Cardiac septum (tissue), 1 donor: ENCODE measurements around the gene SMARCD1. TPM values are rescaled to one million over a fixed set of nuclear protein-coding genes. Genes with fewer than 3 reads are reported as not detected.
"Not testable (repeated sequence)": the region's sequence is repeated elsewhere in the genome, so short reads cannot be mapped to it uniquely, and the experiment has no call there.

Source experiments
- DNase-seq: peaks from one replicate; pipeline ENCODE4 v3.0.0-alpha.2; 2020; ENCODE audit warnings: low spot score
- intact Hi-C: fragments of 100-400 bp; cut with DNase I; formaldehyde crosslinking; loops from one replicate; pipeline ENCODE4 v1.14.0; 2022
- total RNA-seq: library from RNA; stranded (reverse); fragmentation: NEBNext Ultra II Directional; extraction: Animal tissue kit (Norgen Biotek cat#: 25700); gene quantifications from one replicate; pipeline ENCODE4 v1.2.1, GENCODE V29; 2021
- donor health status: DM: no; HTN: no; CAD: no.

Gene SMARCD1
- total RNA-seq, 1 donor from 2014 or later, result 20.5 TPM

DNA sequence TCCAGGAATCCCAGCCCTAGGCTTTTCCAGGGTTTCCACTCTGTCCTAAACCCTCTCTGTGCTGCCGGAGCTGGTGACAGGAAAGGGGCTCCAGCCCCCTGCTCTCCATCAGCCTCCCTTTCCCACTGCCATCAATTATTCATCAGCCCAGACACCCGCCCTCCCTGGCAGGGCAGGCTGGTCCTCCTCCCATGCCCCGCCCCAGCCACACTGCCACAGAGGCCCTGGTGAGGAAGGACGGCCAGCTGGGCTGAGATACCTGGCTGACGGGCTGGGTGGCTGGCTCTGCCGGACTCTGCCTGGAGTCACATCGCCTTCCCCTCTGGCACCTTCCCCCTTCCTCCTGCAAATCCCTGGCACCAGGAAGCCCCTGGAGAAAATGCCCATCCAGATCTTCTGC is 11.9 kb upstream of the SMARCD1 start:
- no peak for DNase-seq
- intact Hi-C loops, result no loop called here

DNA sequence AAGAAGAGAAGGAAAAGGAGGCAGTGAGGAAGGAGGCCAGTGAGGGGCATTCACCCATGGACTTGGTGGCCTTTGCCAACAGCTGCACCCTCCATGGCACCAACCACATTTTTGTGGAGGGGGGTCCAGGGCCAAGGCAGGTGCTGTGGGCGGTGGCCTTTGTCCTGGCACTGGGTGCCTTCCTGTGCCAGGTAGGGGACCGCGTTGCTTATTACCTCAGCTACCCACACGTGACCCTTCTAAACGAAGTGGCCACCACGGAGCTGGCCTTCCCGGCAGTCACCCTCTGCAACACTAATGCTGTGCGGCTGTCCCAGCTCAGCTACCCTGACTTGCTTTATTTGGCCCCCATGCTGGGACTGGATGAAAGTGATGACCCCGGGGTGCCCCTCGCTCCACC is 11.4 kb upstream of the SMARCD1 start:
- DNase-seq, result no peak

DNA sequence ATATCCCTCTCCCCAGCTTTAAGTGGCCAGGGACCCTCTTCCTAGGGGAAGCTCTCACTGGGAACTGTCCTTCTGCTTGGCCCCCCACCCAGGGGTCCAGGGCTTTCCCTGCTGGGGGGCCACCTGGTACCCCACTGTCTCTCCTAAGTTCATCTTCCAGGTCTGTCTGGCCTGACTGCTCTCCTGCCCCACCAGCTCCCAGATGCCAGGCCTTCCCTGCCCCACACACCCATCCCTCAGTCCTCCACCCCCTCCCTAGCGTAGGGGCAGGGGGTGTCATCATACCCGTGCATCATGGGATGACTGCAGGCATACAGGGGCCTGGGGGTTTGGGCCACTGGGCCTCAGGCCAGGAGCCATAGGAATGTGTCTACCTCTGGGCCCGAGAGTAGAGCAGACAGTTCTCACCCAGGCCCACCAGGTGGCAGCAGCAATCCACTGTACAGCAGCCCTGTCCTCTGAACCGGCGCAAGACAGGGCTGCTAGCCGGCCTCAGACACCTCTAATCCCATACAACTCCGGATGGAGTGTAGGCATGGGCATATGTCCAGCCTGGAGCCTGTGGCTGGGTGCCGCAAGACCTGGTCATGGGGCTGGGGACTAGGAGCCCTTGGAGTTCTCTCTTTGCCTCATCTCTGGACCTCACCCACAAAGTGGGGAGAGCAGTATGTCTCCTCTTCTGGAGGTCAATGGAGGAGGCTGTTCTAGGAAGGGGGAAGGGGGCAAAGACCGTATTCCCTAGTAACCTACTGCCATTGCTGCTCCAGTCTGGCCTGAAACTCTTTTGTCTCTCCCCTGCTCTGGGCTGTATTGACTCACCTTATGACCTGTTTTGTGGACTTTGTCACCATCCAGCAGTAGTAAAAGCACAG is 10.0 kb upstream of the SMARCD1 start:
- intact Hi-C loops, result no loop called here
- DNase-seq, result peak; percentile 92

More for the DNA sequence above, 11.4 kb upstream of the SMARCD1 start:
- intact Hi-C loops, result no loop called here

DNA sequence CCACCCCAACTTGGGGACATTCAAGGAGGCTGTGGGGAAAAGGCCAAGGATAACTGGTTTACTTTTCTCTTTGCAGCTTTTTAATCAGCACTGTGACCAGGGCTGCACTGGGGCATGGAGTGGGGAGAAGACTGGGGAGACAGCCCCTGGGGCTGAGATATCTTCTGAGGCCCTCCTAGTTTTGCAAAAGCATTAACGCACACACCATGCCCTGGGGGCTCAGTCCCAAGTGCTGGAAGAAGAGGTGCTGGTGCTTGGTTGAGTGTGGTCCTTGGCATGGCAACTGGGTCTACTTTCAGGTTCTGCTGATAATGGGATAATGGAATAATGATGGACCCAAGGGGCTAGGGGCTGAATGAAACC is 9.4 kb upstream of the SMARCD1 start:
- intact Hi-C loops, result no loop called here

DNA sequence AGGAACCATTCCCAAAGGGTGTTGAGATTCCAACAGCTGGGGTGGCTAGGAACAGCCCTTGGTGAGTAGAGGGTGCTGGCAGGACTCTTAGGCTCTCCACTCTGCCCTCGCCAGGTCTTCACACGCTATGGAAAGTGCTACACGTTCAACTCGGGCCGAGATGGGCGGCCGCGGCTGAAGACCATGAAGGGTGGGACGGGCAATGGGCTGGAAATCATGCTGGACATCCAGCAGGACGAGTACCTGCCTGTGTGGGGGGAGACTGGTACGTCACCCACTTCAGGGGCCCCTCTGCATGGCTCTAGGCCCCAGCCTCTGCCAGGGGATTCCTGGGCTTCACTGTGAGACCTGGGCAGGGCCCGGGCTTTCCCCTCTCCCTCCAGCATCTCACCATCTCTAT is 8.0 kb upstream of the SMARCD1 start:
- no peak for DNase-seq
- intact Hi-C loops, result no loop called here

More for the DNA sequence above, 9.4 kb upstream of the SMARCD1 start:
- DNase-seq, result no peak

DNA sequence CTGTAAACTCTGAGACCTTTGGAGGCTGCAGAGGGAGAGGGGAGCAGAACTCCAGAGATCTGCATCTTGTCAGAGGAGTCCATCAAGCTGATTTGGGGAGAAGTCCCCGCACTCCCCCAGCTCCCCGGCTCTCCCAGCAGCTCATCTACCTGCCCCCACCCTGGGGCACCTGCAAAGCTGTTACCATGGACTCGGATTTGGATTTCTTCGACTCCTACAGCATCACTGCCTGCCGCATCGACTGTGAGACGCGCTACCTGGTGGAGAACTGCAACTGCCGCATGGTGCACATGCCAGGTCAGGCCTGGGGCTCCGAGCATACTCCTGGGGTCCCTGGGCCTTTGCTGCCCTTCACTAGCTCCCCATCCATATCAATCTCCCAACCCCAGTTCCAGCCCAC is 6.9 kb upstream of the SMARCD1 start:
- intact Hi-C loops, result no loop called here
- DNase-seq, result no peak

DNA sequence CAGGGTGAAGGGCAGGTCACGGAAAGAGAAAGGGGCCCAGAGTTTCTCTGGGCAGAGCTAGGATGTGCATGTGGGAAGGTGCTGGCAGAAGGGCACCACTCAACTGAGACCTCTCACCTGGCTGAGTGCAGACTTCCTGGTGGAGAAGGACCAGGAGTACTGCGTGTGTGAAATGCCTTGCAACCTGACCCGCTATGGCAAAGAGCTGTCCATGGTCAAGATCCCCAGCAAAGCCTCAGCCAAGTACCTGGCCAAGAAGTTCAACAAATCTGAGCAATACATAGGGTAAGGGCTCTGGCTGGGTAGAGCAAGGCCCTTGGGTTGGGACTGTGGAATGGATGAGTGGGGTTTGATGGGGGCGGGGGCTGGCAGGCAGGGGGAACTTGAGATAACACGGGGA is 5.4 kb upstream of the SMARCD1 start:
- DNase-seq, result no peak
- intact Hi-C loops, result no loop called here

DNA sequence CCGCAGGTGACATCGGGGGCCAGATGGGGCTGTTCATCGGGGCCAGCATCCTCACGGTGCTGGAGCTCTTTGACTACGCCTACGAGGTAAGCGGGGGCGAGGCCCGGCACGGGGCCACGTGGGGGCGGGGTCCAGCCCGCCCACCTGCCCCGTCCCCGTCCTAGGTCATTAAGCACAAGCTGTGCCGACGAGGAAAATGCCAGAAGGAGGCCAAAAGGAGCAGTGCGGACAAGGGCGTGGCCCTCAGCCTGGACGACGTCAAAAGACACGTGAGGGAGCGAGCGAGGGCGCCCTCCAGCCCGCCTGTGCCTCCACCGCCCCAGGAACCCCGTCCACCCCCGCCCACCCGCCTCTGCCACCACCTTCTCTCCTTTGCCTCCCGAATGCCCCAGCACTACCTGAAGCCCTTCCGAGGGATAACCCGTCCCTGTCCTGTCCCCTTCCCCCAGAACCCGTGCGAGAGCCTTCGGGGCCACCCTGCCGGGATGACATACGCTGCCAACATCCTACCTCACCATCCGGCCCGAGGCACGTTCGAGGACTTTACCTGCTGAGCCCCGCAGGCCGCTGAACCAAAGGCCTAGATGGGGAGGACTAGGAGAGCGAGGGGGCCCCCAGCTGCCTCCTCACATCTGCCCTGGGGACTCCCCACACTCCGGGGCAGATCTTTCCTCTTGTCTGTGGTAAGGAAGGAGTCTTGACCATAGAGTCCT is 3.9 kb upstream of the SMARCD1 start:
- intact Hi-C loops, result no loop called here
- no peak for DNase-seq

DNA sequence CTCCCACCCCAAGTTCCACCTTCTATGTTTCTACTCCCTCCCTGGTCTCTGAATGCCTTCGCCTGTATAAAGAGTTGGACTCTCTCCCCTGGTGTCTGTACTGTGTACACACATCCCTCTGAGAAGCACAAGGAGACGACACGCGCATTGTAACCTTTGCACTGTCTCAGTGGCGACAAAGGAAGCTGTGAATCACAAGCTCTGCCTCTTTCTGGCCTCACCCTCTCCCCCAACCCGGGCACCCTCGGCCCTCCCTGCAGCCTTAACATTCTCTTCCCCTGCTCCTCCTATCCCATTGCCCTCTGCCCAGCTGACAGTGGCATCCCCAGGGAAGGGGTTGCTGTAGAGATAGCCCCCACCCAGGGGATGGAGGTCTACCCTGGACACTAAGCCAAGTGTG is 2.5 kb upstream of the SMARCD1 start:
- no peak for DNase-seq
- intact Hi-C loops, result loop anchor here (2.0 kb wide), 1 partner anchor 84 kb away; the partner anchor contains the start of gene CERS5

DNA sequence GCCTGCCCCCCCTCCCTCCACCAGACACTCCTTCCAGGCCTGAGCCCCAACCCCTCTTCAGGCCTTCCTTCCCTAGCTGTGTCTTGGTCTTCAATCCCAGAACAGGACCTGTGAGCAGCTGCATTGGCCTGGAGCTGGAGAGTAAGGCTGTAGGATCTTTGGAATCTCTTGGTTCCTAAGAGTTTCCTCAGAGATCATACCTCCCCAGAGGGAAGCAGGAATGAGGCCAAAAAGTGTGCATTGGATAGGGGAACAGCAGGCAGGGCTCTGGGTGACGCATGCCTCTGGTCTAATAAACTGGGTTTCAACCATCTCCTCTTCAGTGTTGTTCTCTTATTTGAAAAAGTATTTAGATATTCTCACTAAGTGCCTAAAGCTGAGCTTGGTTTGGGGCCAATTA is 1.8 kb upstream of the SMARCD1 start:
- intact Hi-C loops, result loop anchor here (2.0 kb wide), 1 partner anchor 84 kb away; the partner anchor contains the start of gene CERS5
- no peak for DNase-seq

DNA sequence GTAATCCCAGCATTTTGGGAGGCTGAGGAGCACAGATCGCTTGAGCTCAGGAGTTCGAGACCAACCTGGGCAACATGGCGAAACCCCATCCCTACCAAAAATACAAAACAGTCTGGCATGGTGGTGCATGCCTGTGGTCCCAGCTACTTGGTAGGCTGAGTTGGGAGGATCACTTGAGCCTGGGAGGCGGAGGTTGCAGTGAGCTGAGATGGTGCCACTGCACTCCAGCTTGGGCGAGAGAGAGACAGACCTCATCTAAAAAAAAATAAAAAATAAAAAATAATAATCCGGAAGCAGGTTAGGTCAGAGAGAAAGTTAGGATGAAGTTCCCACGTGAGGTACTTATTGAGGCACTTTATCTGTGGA is 750 bp upstream of the SMARCD1 start:
- DNase-seq, intact Hi-C loops: not testable (repeated sequence)

DNA sequence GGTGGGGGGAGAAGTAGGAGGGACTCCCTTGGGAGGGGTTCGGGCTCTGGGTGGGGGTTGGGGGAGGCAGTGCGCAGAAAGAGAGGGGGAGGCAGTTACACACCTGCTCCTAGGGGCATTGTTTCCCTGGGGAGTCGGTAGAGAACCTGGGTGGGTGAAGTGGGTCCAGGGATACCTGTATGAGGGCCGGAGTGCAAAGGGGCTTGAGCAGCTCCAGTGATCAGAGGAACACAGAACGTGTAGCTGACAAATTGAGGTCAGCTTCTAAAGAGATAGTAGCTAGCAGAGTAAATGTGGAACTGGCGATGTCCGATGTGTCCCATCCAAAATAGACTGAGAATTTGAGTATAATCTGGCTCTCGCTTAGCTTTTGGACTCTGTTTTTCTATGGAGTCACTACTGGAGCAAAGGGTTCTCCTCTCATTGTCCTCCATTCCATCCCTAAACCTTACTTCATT is 502 bp downstream of the SMARCD1 start:
- intact Hi-C loops, result loop anchor here (2.0 kb wide), 1 partner anchor 25 kb away; no protein-coding TSS in a partner anchor
- DNase-seq, result no peak

DNA sequence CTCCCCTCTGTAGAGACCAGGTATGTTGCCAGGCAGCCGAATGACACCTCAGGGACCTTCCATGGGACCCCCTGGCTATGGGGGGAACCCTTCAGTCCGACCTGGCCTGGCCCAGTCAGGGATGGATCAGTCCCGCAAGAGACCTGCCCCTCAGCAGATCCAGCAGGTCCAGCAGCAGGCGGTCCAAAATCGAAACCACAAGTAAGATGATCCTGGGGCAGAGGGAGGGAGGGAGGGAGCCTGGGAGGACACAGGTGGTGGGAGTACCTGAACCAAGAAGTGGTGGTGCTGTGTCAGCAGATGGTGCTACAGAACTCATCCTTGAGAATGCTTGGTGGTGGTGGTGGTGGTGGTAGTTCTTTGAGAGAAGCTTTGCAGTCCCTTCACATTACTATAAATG is 1.0 kb downstream of the SMARCD1 start:
- intact Hi-C loops, result loop anchor here (2.0 kb wide), 1 partner anchor 25 kb away; no protein-coding TSS in a partner anchor
- no peak for DNase-seq

DNA sequence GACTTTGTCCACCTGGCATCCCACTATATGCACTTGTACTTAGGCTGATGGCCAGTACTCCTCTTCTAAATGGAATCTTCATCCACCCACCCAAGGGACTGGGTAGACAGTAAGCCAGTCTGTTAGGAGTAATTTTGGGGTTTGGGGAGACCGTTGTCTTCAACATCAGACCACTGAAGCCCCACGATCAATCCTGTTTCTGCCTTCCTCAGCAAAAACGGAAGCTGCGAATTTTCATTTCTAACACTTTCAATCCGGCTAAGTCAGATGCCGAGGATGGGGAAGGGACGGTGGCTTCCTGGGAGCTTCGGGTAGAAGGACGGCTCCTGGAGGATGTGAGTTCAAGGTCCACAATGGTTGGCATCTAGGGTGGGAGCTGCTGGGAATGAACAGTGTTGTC is 2.0 kb downstream of the SMARCD1 start:
- intact Hi-C loops, result loop anchor here (2.0 kb wide), 1 partner anchor 24 kb away; no protein-coding TSS in a partner anchor
- DNase-seq, result no peak

DNA sequence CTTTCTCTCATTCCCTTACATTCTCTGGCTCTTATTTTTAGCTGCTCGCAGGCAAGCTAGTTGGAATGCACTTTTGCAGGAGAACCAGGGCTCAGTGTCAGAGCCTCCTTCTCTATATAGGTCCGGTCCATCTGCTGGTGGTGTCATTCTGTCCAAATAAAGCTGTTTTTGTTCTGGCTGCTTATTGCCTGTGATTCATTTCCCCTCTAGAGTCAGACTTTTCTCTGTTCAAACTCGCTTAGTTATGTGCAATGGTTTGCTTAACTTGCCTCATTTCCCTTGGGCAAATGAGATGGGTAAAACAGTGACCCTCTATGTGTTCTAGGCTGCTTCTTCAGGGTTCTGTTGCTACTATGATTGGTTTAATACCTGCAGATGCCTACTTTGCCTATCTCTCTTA is 2.9 kb downstream of the SMARCD1 start:
- intact Hi-C loops, result loop anchor here (2.0 kb wide), 1 partner anchor 23 kb away; no protein-coding TSS in a partner anchor
- DNase-seq, result no peak

DNA sequence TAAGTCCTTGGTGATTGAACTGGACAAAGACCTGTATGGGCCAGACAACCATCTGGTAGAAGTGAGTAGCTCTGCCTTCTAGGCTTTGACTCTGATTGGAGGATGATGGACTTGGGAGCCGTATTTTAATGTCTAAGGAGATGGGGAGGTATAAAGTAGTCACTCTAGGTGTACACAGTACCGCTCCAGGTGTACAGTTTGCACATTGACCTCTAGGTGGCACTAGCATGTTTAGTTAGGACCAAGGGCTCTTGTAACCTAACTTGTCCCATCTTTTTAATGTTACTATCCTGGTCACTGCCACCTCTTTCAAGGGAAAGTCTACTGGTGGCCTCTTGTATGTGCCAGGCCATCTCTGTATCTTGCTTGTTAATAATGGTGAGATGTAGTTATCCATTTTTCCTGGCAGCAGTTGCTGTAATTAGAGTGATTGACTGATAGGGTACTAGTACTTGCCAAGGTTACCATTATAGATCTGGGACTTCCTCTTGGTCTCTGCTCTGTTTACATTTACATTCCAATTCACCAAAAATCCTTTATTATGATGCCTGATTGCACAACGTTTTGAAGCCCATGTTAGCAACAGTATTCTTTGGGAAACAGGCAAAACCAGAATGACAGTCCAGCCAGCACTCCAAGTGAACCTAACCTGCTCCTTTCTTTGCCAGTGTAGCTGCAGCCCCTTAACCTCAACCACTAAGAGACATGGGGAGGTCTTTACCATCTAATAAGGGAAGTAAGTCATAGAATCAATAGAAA is 3.6 kb downstream of the SMARCD1 start:
- intact Hi-C loops, result no loop called here
- DNase-seq, result no peak

DNA sequence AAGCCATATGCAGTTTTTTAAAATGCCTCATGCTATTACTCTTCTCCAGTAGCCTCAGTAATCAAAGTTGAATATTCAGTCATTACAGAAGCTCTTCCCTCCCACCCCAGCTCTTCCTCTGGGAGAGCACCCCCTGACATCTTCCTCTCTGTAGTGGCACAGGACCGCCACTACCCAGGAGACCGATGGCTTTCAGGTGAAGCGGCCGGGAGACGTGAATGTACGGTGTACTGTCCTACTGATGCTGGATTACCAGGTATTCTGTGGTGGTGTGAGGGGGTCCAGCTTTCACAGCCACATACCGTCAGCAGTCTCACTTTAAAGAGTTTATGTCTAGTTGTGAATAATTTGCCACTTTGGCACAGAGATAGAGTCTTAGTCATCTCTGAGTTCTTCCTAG is 4.6 kb downstream of the SMARCD1 start:
- no peak for DNase-seq
- intact Hi-C loops, result no loop called here

DNA sequence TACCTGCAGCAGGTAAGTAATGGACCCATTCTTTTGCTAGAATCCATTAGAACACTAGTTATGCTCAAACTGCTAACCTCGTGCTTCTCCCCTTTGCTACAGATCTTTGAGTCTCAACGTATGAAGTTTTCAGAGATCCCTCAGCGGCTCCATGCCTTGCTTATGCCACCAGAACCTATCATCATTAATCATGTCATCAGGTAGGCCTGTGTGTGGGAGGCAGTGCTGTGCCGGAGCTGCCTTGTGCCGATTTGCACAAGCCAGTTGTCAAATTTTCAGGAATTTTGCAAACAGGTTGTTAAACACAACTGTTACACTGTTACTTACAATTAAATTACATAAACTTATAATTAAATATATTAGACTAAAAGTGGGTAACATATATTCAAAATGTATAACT is 5.2 kb downstream of the SMARCD1 start:
- no peak for DNase-seq
- intact Hi-C loops, result no loop called here

DNA sequence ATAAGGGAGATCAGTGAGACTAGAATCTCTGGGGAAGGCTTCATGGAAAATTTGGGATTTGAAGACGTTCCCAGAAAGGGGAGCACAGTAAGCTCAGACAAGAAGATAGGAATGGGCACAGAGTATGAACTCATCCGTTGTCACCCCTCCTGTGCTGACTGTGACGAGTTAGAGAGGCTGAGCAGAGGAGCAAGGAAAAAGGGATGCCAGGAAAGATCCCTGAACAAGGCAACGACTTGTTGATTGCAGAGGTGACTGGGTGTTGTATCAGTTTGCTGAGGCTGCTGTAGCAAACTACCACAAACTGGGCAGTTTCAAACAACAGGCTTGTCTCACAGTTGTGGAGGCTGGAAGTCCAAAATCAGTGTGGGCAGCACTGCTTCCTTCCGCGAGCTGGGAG is 12.8 kb downstream of the SMARCD1 start:
- intact Hi-C loops, result no loop called here
- no peak for DNase-seq
